ENCODE measurements around the gene TRAPPC5.

GRCh38 chr19:7701654-7702457 is 21.2 kb downstream of the TRAPPC5 start, which contains the start of gene FCER2:
- no peak for TF ChIP-seq SUZ12 (IDR thresholded peaks at IDR 0.05)
- TF ChIP-seq FOXM1 (IDR thresholded peaks at IDR 0.05; ENCODE audit: borderline replicate concordance) = no peak
- TF ChIP-seq ELF4 (IDR thresholded peaks at IDR 0.05) = no peak
- no peak for TF ChIP-seq FOXA1 (IDR thresholded peaks at IDR 0.05)
- no peak for TF ChIP-seq SP1 (IDR thresholded peaks at IDR 0.05)
- TF ChIP-seq BHLHE40 (IDR thresholded peaks at IDR 0.05; ENCODE audit: borderline replicate concordance) = no peak
- no peak for TF ChIP-seq ARNT (IDR thresholded peaks at IDR 0.05)
- TF ChIP-seq ZNF384 (IDR thresholded peaks at IDR 0.05) = no peak
- TF ChIP-seq NFRKB (IDR thresholded peaks at IDR 0.05) = no peak
- TF ChIP-seq LEF1 (IDR thresholded peaks at IDR 0.05; ENCODE audit: borderline replicate concordance) = no peak
- TF ChIP-seq HDGF (IDR thresholded peaks at IDR 0.05; ENCODE audit: borderline replicate concordance) = no peak
- no peak for TF ChIP-seq CTBP1 (IDR thresholded peaks at IDR 0.05; ENCODE audit: borderline replicate concordance)

Measured in HEK293T (cell line).